Measurements from ENCODE around the gene COP1. TPM values are rescaled to one million over a fixed set of nuclear protein-coding genes. Genes with fewer than 3 reads are reported as not detected.

The COP1 gene
- total and polyA plus RNA-seq, 2 of the 8 experiments (the other 6 are each of a cell fraction or from before 2014, with no cell fraction given), result 26.2 to 44.9 TPM

GRCh38 chr1:176101951-176102642, 105.0 kb downstream of the COP1 start:
- H2BK120ac ChIP-seq (replicated peaks; ENCODE audit: low read depth, low read length), result no peak overlapping the region
- no peak overlapping the region for H3K14ac ChIP-seq (ENCODE audit: insufficient read length)
- H3K9me3 ChIP-seq (ENCODE audit: insufficient read depth in 2 of 2, low read depth in 1 of 2, low read length in 1 of 2), result peaks cover 14 to 18% of the 10 kb centered on the region in 2 experiments
- H2AFZ ChIP-seq (ENCODE audit: low read length), result no peak overlapping the region
- no peak for DNase-seq (ENCODE audit: low read depth in 1 of 2, low spot score in 2 of 2)
- H3K79me1 ChIP-seq (ENCODE audit: low read depth, low read length), result no peaks in the 10 kb centered on the region
- H3K79me2 ChIP-seq (ENCODE audit: control insufficient read depth in 1 of 2, insufficient read depth in 2 of 2, low read length in 2 of 2), result no peaks in the 10 kb centered on the region
- no peak overlapping the region for H2BK5ac ChIP-seq (ENCODE audit: low read depth, low read length)
- no peak overlapping the region for H4K8ac ChIP-seq (ENCODE audit: extremely low read depth, insufficient read depth, low read length)
- H2BK20ac ChIP-seq (ENCODE audit: low read length), result no peak overlapping the region
- no peak overlapping the region for H2BK15ac ChIP-seq (ENCODE audit: low read length)
- H4K20me1 ChIP-seq (replicated peaks in 1 of 2; ENCODE audit: control insufficient read depth in 1 of 2, insufficient read depth in 2 of 2, low read length in 2 of 2), result no peaks in the 10 kb centered on the region
- no peak overlapping the region for H3K4me3 ChIP-seq (ENCODE audit: extremely low read depth in 1 of 4, insufficient read depth in 2 of 4, low read depth in 3 of 4, low read length in 4 of 4)
- H4K91ac ChIP-seq (replicated peaks; ENCODE audit: insufficient read length, low read length), result no peak overlapping the region
- peaks cover 0 to 5% (median 0%) of the 10 kb centered on the region in 4 experiments; a peak in 2 of 7 replicates for H3K4me1 ChIP-seq (replicated peaks in 1 of 4; ENCODE audit: control insufficient read depth in 3 of 4, insufficient read depth in 4 of 4, low read length in 3 of 4)
- 86% methylated on average over 5 of the region's 5 CpGs; no CpG with 5 or more reads in 1 of the 2 experiments for WGBS, 2 experiments (ENCODE audit: extremely low coverage in 1 of 2, insufficient coverage in 1 of 2, insufficient read length in 1 of 2, insufficient replicate concordance in 2 of 2, low coverage in 1 of 2, low lambda C conversion rate in 2 of 2, missing lambda C conversion rate in 1 of 2)
- no peaks in the 10 kb centered on the region for H3K23me2 ChIP-seq (ENCODE audit: low read depth, low read length)
- no peak overlapping the region for H2BK12ac ChIP-seq (ENCODE audit: low read depth, low read length)
- peaks cover 0 to 25% (median 12%) of the 10 kb centered on the region in 4 experiments; a peak in 5 of 8 replicates for H3K36me3 ChIP-seq (ENCODE audit: control insufficient read depth in 2 of 4, insufficient read depth in 4 of 4, low read length in 3 of 4)
- no peak overlapping the region for H3K27ac ChIP-seq (ENCODE audit: low read depth, low read length)
- no peak overlapping the region for H3K56ac ChIP-seq (replicated peaks; ENCODE audit: insufficient read length, low read depth, low read length)
- no peak overlapping the region for H3K4me2 ChIP-seq (ENCODE audit: insufficient read depth in 1 of 2, low read depth in 2 of 2, low read length in 2 of 2)
- no peak overlapping the region for H2AK5ac ChIP-seq (ENCODE audit: low read depth, low read length)
- FAIRE-seq, result no peak
- H3K27me3 ChIP-seq (replicated peaks in 1 of 4; ENCODE audit: control insufficient read depth in 3 of 4, extremely low read depth in 1 of 4, insufficient read depth in 3 of 4, low read length in 3 of 4), result no peaks in the 10 kb centered on the region
- H3K23ac ChIP-seq (ENCODE audit: insufficient read length), result no peak overlapping the region
- CTCF ChIA-PET (ENCODE audit: partially characterized antibody), result interaction anchor here (0.6 kb wide), 1 partner anchor 185 kb away, joined by 3 read pairs; no protein-coding TSS in a partner anchor
- no peak overlapping the region for H3K18ac ChIP-seq (ENCODE audit: extremely low read depth, low read length)
- H3K4ac ChIP-seq (replicated peaks; ENCODE audit: insufficient read length, low read depth, low read length), result no peak overlapping the region
- no peak for TF ChIP-seq KDM5A (IDR thresholded peaks at IDR 0.05; ENCODE audit: low read length)
- no peak for TF ChIP-seq YY1 (IDR thresholded peaks at IDR 0.05; ENCODE audit: low read depth, low read length)
- no peak for TF ChIP-seq CHD2 (IDR thresholded peaks at IDR 0.05; ENCODE audit: low read length)
- no peak overlapping the region for H3K9ac ChIP-seq (replicated peaks in 1 of 4; ENCODE audit: extremely low read depth in 1 of 4, low read depth in 3 of 4, low read length in 3 of 4)
- no peak overlapping the region for H4K5ac ChIP-seq (ENCODE audit: insufficient read length, low read depth, low read length)
- POLR2A ChIA-PET (ENCODE audit: partially characterized antibody), result no interaction called here
